ENCODE results near the gene EEF1AKMT1.

DNA sequence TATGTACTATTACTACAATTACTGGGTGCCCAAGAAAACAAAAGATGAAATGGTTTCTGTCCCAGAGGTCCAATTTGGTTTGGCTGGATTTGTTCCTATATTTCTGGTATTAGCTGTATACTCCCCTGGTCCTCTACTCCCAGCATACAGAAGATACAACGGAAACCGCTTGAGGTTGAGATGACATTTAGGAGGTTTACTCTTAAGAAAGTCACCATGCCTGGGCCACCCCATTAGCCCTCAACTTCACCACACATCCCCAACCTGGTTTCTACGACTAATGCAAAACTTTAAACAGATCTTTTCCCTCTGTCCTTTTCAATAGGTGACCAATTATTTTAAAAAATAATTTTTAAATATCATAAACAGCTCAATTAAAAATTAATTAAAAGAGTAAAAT, 46.0 kb upstream of the EEF1AKMT1 start:
- no peak for TF ChIP-seq OSR1 (CRISPR knock-in tag; IDR thresholded peaks at IDR 0.05)
- no peak for TF ChIP-seq ZC3H10 (CRISPR knock-in tag; IDR thresholded peaks at IDR 0.05)
- TF ChIP-seq TOX (CRISPR knock-in tag; IDR thresholded peaks at IDR 0.05; ENCODE audit: borderline replicate concordance), result no peak
- no peak for TF ChIP-seq CSDC2 (CRISPR knock-in tag; IDR thresholded peaks at IDR 0.05)
- TF ChIP-seq ZFP30 (CRISPR knock-in tag; IDR thresholded peaks at IDR 0.05), result no peak

Measured in SK-N-SH treated with all-trans-retinoic acid at 6 μM for 48 hours (cell line).